ENCODE data around the gene TRABD2B. TPM values are rescaled to one million over a fixed set of nuclear protein-coding genes. Genes with fewer than 3 reads are reported as not detected.
A peak's percentile ranks its signal among the peaks of the same experiment; 100 is the strongest.

TRABD2B gene
- total and polyA plus RNA-seq, 2 of the 13 experiments (the other 11 are each of a cell fraction or from before 2014, with no cell fraction given), result 0.04 TPM; not detected in 1

- TF ChIP-seq, protein P1, sequence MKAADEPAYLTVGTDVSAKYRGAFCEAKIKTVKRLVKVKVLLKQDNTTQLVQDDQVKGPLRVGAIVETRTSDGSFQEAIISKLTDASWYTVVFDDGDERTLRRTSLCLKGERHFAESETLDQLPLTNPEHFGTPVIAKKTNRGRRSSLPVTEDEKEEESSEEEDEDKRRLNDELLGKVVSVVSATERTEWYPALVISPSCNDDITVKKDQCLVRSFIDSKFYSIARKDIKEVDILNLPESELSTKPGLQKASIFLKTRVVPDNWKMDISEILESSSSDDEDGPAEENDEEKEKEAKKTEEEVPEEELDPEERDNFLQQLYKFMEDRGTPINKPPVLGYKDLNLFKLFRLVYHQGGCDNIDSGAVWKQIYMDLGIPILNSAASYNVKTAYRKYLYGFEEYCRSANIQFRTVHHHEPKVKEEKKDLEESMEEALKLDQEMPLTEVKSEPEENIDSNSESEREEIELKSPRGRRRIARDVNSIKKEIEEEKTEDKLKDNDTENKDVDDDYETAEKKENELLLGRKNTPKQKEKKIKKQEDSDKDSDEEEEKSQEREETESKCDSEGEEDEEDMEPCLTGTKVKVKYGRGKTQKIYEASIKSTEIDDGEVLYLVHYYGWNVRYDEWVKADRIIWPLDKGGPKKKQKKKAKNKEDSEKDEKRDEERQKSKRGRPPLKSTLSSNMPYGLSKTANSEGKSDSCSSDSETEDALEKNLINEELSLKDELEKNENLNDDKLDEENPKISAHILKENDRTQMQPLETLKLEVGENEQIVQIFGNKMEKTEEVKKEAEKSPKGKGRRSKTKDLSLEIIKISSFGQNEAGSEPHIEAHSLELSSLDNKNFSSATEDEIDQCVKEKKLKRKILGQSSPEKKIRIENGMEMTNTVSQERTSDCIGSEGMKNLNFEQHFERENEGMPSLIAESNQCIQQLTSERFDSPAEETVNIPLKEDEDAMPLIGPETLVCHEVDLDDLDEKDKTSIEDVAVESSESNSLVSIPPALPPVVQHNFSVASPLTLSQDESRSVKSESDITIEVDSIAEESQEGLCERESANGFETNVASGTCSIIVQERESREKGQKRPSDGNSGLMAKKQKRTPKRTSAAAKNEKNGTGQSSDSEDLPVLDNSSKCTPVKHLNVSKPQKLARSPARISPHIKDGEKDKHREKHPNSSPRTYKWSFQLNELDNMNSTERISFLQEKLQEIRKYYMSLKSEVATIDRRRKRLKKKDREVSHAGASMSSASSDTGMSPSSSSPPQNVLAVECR (CRISPR knock-in tag; IDR thresholded peaks at IDR 0.05; ENCODE audit: borderline replicate concordance), result no peak; the same call in 1 of the 2 replicates
- TF ChIP-seq ATF7-NPFF (CRISPR knock-in tag; IDR thresholded peaks at IDR 0.05; ENCODE audit: low read depth) (no peak), TAF1 (CRISPR knock-in tag; IDR thresholded peaks at IDR 0.05) (no peak), ZNF513 (CRISPR knock-in tag; conservative IDR thresholded peaks at IDR 0.05) (no peak), ZNF33A (CRISPR knock-in tag; IDR thresholded peaks at IDR 0.05; ENCODE audit: borderline replicate concordance) (no peak), ZNF205 (CRISPR knock-in tag; IDR thresholded peaks at IDR 0.05) (no peak), ZMYM3 (CRISPR knock-in tag; IDR thresholded peaks at IDR 0.05) (peak; percentile 67; the same call in 1 of the 2 replicates), ZNF235 (CRISPR knock-in tag; IDR thresholded peaks at IDR 0.05; ENCODE audit: borderline replicate concordance) (peak; percentile 54; the same call in 1 of the 2 replicates), SALL2 (CRISPR knock-in tag; IDR thresholded peaks at IDR 0.05) (0 out of 2 replicates have a peak, but pooled peaks have one; percentile 36), CHD4 (IDR thresholded peaks at IDR 0.05; ENCODE audit: borderline replicate concordance, low read length) (peak; percentile 16; the same call in 1 of the 2 replicates), ZBTB37 (CRISPR knock-in tag; IDR thresholded peaks at IDR 0.05) (no peak; the same call in 1 of the 2 replicates)
- TF ChIP-seq, protein P2, sequence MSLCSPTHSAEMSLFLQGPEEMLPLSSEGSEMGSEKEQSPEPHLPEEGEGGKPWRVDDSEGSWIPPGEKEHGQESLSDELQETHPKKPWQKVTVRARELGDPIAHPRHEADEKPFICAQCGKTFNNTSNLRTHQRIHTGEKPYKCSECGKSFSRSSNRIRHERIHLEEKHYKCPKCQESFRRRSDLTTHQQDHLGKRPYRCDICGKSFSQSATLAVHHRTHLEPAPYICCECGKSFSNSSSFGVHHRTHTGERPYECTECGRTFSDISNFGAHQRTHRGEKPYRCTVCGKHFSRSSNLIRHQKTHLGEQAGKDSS (CRISPR knock-in tag; IDR thresholded peaks at IDR 0.05; ENCODE audit: borderline replicate concordance, low read depth), result peak; percentile 47; the same call in 1 of the 2 replicates
- TF ChIP-seq, protein P3, sequence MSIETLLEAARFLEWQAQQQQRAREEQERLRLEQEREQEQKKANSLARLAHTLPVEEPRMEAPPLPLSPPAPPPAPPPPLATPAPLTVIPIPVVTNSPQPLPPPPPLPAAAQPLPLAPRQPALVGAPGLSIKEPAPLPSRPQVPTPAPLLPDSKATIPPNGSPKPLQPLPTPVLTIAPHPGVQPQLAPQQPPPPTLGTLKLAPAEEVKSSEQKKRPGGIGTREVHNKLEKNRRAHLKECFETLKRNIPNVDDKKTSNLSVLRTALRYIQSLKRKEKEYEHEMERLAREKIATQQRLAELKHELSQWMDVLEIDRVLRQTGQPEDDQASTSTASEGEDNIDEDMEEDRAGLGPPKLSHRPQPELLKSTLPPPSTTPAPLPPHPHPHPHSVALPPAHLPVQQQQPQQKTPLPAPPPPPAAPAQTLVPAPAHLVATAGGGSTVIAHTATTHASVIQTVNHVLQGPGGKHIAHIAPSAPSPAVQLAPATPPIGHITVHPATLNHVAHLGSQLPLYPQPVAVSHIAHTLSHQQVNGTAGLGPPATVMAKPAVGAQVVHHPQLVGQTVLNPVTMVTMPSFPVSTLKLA (IDR thresholded peaks at IDR 0.05), result no peak
- TF ChIP-seq, protein P4, sequence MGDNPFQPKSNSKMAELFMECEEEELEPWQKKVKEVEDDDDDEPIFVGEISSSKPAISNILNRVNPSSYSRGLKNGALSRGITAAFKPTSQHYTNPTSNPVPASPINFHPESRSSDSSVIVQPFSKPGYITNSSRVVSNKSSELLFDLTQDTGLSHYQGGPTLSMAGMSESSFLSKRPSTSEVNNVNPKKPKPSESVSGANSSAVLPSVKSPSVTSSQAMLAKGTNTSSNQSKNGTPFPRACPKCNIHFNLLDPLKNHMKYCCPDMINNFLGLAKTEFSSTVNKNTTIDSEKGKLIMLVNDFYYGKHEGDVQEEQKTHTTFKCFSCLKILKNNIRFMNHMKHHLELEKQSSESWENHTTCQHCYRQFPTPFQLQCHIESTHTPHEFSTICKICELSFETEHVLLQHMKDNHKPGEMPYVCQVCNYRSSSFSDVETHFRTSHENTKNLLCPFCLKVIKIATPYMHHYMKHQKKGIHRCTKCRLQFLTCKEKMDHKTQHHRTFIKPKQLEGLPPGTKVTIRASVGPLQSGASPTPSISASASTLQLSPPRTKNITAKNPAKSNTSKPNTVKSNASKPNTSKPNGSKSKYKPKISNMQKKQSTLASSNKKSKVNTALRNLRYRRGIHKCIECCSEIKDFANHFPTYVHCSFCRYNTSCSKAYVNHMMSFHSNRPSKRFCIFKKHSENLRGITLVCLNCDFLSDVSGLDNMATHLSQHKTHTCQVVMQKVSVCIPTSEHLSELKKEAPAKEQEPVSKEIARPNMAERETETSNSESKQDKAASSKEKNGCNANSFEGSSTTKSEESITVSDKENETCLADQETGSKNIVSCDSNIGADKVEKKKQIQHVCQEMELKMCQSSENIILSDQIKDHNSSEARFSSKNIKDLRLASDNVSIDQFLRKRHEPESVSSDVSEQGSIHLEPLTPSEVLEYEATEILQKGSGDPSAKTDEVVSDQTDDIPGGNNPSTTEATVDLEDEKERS (CRISPR knock-in tag; IDR thresholded peaks at IDR 0.05), result no peak
Measured at GRCh38 chr1:47837866-47838561, 159.2 kb downstream of the TRABD2B start (continued).
